ENCODE measurements around the gene XYLT2.

GRCh38 chr17:50362661-50363060 lies 16.7 kb downstream of the XYLT2 start:
- TF ChIP-seq, protein P1, sequence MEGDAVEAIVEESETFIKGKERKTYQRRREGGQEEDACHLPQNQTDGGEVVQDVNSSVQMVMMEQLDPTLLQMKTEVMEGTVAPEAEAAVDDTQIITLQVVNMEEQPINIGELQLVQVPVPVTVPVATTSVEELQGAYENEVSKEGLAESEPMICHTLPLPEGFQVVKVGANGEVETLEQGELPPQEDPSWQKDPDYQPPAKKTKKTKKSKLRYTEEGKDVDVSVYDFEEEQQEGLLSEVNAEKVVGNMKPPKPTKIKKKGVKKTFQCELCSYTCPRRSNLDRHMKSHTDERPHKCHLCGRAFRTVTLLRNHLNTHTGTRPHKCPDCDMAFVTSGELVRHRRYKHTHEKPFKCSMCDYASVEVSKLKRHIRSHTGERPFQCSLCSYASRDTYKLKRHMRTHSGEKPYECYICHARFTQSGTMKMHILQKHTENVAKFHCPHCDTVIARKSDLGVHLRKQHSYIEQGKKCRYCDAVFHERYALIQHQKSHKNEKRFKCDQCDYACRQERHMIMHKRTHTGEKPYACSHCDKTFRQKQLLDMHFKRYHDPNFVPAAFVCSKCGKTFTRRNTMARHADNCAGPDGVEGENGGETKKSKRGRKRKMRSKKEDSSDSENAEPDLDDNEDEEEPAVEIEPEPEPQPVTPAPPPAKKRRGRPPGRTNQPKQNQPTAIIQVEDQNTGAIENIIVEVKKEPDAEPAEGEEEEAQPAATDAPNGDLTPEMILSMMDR (IDR thresholded peaks at IDR 0.05; ENCODE audit: extremely low read depth in 1 of 2, insufficient read depth in 1 of 2, low read depth in 1 of 2, low read length in 2 of 2), result no peak
- TF ChIP-seq POLR2A (IDR thresholded peaks at IDR 0.05; ENCODE audit: low read depth, low read length), result no peak
- TF ChIP-seq, protein P2, sequence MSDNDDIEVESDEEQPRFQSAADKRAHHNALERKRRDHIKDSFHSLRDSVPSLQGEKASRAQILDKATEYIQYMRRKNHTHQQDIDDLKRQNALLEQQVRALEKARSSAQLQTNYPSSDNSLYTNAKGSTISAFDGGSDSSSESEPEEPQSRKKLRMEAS (IDR thresholded peaks at IDR 0.05; ENCODE audit: insufficient read depth, insufficient read length), result no peak
